Parathyroid adenoma (tissue), 2 donors: ENCODE data around the gene UFSP1.
"Not testable (repeated sequence)": the region's sequence is repeated elsewhere in the genome, so short reads cannot be mapped to it uniquely, and the experiment has no call there.

Source experiments
- H2AFZ ChIP-seq: fragments of 300-600 bp; sonication (generic); one replicate; pipeline ENCODE4 v1.7.0; 2017; ENCODE audit warnings: antibody characterized with exemption, mild to moderate bottlenecking
- H3K27ac ChIP-seq: fragments of 300-600 bp; sonication (generic); one replicate; pipeline ENCODE4 v1.7.0; 2017
- H3K27me3 ChIP-seq: fragments of 300-600 bp; sonication (generic); one replicate; pipeline ENCODE4 v1.7.0; 2017; ENCODE audit warnings: low read length; ENCODE audit not compliant: control insufficient read depth, insufficient read depth
- H3K36me3 ChIP-seq: fragments of 300-600 bp; sonication (generic); one replicate; pipeline ENCODE4 v1.7.0; 2017; ENCODE audit warnings: low read length; ENCODE audit not compliant: control insufficient read depth, insufficient read depth
- H3K4me1 ChIP-seq: fragments of 300-600 bp; sonication (generic); one replicate; pipeline ENCODE4 v1.7.0; 2017; ENCODE audit warnings: control low read depth
- H3K4me2 ChIP-seq: fragments of 300-600 bp; sonication (generic); one replicate; pipeline ENCODE4 v1.7.0; 2017; ENCODE audit warnings: low read length
- H3K4me3 ChIP-seq: fragments of 300-600 bp; sonication (generic); one replicate; pipeline ENCODE4 v1.7.0; 2017; ENCODE audit warnings: low read depth, low read length
- H3K79me2 ChIP-seq: fragments of 300-600 bp; sonication (generic); one replicate; pipeline ENCODE4 v1.7.0; 2017; ENCODE audit warnings: control low read depth
- H3K9ac ChIP-seq: fragments of 300-600 bp; sonication (generic); one replicate; pipeline ENCODE4 v1.7.0; 2017; ENCODE audit warnings: mild to moderate bottlenecking
- H3K9me3 ChIP-seq: fragments of 300-600 bp; sonication (generic); one replicate; pipeline ENCODE4 v1.7.0; 2017; ENCODE audit warnings: low read length; ENCODE audit not compliant: control insufficient read depth
- CTCF ChIP-seq: fragments of 300-600 bp; sonication (generic); IDR thresholded peaks from one replicate; pipeline ENCODE4 v1.7.0; 2017; ENCODE audit warnings: antibody characterized with exemption, mild to moderate bottlenecking
- donor health status: primary hyperparathyroidism.

UFSP1 gene

DNA sequence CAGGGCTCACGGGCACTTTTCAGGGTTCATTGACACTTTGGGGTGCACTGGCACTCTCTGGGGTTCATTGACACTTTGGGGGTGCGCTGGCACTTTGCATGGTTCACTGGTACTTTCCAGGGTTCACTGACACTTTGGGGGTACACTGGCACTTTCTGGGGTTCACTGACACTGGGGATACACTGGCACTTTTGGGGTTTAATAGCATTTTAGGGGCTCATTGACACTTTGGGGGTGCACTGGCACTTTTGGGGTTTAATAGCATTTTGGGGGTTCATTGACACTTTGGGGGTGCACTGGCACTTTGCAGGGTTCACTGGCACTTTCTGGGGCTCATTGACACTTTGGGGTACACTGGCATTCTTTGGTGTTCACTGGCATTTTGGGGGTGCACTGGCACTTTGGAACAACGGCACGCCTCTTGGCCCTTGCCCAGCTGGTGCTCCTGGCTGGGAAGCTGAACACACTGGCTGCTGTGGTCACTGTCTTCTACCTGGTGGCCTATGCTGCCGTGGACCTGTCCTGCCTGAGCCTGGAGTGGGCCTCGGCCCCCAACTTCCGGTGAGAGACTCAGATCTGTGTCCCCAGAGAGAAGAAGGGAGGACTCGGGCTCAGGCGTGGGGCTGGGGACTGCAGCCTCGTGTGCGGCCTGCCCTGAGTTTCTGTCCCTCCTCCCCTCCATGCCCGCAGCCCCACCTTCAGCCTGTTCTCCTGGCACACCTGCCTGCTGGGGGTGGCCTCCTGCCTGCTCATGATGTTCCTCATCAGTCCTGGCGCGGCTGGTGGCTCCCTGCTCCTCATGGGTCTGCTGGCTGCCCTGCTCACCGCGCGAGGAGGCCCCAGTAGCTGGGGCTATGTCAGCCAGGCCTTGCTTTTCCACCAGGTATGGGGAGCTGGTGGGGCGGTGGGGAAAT, 28.6 kb downstream of the UFSP1 start:
- Histone ChIP-seq H3K4me3 (no peak overlapping the region), H3K9me3 (no peaks in the 10 kb centered on the region), H3K27me3 (no peaks in the 10 kb centered on the region), H3K4me1 (no peaks in the 10 kb centered on the region), H3K9ac (no peak overlapping the region), H3K79me2 (no peaks in the 10 kb centered on the region), H3K4me2 (no peak overlapping the region), H2AFZ (no peak overlapping the region), H3K27ac (no peak overlapping the region), H3K36me3 (no peaks in the 10 kb centered on the region)
- no peak for TF ChIP-seq CTCF

DNA sequence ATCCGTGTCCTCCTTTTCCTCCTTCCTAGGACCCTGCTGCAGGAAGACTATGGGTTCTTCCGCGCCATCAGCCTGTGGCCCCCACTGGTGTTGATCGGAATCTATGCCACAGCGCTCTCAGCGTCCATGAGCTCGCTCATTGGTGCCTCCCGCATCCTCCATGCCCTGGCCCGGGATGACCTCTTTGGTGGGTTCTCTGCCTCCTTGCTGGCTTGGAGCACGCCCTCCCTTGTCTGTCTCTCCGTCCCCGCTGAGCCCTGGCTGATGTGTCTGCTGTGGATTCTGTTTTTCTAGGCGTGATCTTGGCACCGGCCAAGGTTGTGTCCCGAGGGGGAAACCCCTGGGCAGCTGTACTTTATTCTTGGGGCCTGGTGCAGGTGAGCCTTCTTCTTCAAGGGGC, 29.7 kb downstream of the UFSP1 start:
- no peak overlapping the region for H3K9ac ChIP-seq
- H3K36me3 ChIP-seq = no peaks in the 10 kb centered on the region
- no peaks in the 10 kb centered on the region for H3K27me3 ChIP-seq
- no peaks in the 10 kb centered on the region for H3K9me3 ChIP-seq
- no peak overlapping the region for H3K4me3 ChIP-seq
- H3K4me1 ChIP-seq = no peaks in the 10 kb centered on the region
- TF ChIP-seq CTCF = no peak
- H3K27ac ChIP-seq = no peak overlapping the region
- H3K79me2 ChIP-seq = no peaks in the 10 kb centered on the region
- H3K4me2 ChIP-seq = no peak overlapping the region
- no peak overlapping the region for H2AFZ ChIP-seq

DNA sequence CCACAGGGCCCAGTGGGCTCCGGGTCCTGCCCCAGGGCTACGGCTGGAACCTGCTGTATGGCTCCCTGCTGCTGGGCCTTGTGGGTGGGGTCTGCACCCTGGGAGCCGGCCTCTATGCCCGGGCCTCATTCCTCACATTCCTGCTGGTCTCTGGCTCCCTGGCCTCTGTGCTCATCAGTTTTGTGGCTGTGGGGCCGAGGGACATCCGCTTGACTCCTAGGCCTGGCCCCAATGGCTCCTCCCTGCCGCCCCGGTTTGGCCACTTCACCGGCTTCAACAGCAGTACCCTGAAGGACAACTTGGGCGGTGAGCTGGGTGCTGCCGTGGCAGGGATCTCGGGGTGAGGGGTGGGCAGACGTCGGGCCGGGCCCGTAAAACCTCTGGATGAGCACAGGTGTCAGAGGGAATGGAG, 32.6 kb downstream of the UFSP1 start:
- H3K4me1 ChIP-seq = no peaks in the 10 kb centered on the region
- TF ChIP-seq CTCF = no peak
- no peaks in the 10 kb centered on the region for H3K9me3 ChIP-seq
- H3K4me3 ChIP-seq = no peak overlapping the region
- no peaks in the 10 kb centered on the region for H3K79me2 ChIP-seq
- no peak overlapping the region for H2AFZ ChIP-seq
- H3K9ac ChIP-seq = no peak overlapping the region
- H3K27me3 ChIP-seq = no peaks in the 10 kb centered on the region
- no peak overlapping the region for H3K27ac ChIP-seq
- H3K4me2 ChIP-seq = no peak overlapping the region
- H3K36me3 ChIP-seq = no peaks in the 10 kb centered on the region

GRCh38 chr7:100855515-100855914, 34.0 kb downstream of the UFSP1 start:
- TF ChIP-seq CTCF = no peak
- H3K4me3 ChIP-seq = no peak overlapping the region
- no peak overlapping the region for H2AFZ ChIP-seq
- no peak overlapping the region for H3K27ac ChIP-seq
- no peaks in the 10 kb centered on the region for H3K79me2 ChIP-seq
- no peak overlapping the region for H3K4me2 ChIP-seq
- no peaks in the 10 kb centered on the region for H3K9me3 ChIP-seq
- no peaks in the 10 kb centered on the region for H3K36me3 ChIP-seq
- H3K9ac ChIP-seq = no peak overlapping the region
- no peaks in the 10 kb centered on the region for H3K4me1 ChIP-seq
- H3K27me3 ChIP-seq = no peaks in the 10 kb centered on the region

- not testable (repeated sequence) for H3K9me3 ChIP-seq, H3K27ac ChIP-seq, H3K4me3 ChIP-seq, H3K36me3 ChIP-seq, H3K79me2 ChIP-seq, H3K4me1 ChIP-seq, H2AFZ ChIP-seq, H3K27me3 ChIP-seq, H3K4me2 ChIP-seq, H3K9ac ChIP-seq
These were observed 34.6 kb downstream of the UFSP1 start for GRCh38 chr7:100854899-100855298.
